ENCODE results near the gene DYSF.

The DYSF gene

DNA sequence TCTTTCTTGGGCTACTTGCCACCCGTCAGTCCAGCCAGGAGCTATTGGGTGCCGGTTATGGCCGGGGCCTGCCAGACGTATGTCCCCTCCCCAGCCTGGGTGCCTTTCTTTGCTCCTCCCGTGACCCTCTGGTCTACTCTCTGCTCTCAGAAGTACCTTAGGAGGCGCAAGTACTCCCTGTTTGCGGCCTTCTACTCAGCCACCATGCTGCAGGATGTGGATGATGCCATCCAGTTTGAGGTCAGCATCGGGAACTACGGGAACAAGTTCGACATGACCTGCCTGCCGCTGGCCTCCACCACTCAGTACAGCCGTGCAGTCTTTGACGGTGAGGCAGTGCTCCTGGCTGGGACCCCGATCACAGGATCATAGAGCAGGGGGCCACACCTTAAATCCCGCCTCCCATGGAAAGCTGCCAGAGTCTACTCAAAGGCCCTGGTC lies 99.5 kb downstream of the DYSF start:
- no peak for DNase-seq (ENCODE audit: low spot score)

DNA sequence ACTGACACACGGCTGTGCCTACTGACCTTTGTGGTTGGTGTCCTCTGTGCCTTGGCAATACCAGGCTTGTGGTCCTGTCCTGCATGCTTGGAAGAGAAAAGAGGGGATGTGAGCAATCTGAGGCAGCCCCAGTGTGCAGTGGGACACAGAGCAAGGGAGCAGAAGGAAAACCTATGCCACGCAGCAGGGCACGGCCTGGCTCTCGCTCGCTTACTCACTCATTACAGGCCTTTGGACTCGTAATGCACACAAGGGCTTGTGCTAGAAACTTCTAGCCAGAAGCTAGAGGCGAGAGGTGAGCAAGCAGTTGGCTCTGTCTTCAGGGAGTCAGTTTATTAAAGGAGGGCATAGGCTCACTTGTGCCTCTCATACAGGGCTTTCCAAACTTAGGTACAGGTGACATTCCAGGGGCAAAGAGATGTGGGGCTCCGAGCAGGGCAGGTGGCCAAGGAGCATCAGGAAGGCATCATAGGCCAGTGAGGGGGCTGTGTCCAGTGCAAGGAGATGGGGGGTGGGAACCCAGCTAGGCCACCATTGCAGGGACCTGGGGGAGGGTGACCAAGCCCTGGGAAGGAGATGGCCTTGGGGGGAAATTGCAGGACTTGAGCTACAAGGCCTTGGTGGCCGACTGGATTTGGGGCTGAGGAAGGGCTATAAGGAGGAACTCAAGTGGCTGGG lies 100.8 kb downstream of the DYSF start:
- no peak for DNase-seq (ENCODE audit: low spot score)

DNA sequence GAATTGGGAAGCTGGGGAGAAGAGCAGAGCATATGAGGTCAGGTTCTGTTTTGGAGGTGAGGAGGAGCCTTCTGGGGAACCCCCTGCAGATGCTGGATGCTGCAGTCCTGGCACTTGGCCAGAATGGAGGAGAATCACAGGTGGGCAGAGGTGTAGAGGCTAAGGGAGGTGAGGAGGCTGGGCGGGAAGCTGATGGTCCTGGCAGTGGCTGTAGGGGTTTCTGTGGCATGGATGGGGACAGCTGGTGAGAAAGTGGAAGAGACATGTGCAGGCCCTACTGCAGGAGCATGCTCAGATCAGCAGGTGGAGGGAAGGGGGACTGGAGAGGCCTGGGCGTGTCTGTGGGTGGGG lies 101.3 kb downstream of the DYSF start:
- no peak for DNase-seq (ENCODE audit: low spot score)

DNA sequence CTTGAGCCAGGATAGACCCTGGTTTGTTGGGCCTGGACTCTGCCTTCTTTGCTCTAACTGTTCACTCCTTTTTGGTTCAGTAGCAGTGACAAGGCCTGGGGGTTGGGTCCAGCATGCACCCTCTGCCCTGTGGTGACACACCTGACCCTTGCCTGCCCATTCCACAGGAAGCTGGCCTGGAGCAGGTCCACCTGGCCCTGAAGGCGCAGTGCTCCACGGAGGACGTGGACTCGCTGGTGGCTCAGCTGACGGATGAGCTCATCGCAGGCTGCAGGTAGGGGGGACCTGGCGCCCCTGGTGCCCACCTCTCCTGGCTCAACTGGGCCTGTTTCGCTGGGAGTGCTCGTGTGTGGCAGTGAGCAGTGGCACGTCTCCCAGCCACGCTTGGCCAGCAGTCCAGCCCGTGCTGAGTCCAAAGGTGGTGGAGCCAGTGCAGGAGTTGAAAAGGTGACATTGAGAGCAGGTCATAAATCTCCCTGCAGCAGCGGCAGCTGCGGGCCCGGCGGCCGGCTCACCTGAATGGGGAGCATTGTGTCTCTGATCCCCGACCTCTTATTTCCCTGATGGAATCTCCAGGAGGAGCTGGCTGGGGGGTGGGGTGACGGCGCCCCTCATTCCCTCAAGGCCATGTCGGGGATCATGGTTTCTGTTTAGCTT lies 102.6 kb downstream of the DYSF start:
- no peak for DNase-seq (ENCODE audit: low spot score)

DNA sequence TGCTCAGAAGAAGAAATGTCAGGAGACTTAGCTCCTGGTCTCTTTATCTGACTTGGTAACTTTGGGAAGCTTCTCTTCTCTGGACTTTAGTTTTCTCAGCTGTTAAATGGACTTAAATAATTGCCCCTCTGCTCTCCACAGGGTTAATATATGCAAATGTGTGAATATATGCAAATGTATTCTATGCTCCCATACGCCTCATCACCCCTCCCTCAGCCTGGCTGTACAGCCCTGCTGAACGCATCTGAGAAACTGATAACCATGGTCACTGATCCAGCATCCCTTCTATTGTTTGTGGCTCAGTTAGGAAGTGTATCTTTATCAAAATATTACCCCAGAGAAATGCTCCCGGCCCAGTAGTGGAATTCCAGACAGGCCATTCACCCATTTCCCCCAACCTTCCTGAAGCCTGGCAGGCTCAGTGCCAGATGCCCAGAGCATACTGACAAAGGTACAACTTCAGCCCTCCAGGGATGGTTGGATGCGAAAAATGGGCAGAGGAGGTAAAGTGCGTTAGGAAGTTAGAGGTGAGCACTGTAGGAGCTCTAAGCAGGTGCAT lies 103.4 kb downstream of the DYSF start:
- DNase-seq (ENCODE audit: low spot score): no peak

DNA sequence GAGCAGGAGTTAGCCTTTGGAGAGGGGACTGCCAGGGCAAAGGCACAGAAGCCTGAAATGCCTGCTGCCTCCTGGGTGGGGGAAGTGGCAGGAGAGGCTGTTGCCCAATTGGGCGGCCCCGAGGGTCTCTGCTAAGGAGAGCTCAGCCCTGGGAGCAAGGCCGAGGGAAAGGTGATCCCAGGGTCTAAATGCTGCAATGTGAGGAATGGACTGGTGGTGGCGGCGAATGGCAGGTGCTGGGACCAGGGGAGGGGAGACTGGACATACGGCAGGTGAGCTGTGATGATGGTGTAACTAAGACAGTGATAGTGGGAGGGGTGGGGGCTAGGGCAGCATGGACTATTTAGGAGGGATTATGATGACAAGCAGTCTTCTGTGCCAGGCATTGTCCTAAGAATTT lies 104.0 kb downstream of the DYSF start:
- no peak for DNase-seq (ENCODE audit: low spot score)

DNA sequence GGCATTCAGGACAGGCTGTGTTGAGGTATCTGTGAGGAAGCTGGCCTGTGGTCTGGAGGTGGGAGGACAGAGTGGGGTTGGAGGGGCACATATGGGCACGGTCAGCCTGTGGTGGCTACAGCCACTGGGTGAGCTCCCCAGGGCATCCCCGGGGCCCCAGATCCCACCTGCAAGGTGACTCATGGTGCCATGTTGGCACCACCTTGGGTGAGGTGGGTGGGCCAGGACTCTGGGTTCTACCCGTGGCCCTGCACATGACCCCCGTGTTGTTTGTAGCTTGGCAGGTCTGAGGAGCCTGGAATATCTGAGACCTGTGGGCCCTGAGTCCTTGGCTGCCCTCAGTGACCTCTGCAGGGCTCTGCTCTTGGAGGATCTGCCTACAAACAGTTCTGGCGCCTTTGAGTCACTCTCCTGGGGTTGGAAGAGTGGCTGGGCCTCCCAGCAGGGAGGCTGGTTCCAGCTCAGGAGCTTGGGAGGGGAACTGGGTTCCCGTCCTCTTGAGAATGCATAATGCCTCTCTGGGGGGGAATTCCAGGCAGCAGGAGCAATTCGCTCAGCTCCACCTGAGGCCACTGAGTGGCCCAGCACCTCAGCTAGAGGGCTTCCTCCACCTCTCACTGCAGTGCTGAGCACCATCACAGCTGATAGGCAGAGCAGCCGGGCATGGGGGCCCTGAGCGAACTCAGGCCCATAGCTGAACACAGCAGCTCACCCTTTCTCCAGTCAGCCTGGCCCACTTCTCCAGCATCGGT lies 105.1 kb downstream of the DYSF start:
- no peak for DNase-seq (ENCODE audit: low spot score)

DNA sequence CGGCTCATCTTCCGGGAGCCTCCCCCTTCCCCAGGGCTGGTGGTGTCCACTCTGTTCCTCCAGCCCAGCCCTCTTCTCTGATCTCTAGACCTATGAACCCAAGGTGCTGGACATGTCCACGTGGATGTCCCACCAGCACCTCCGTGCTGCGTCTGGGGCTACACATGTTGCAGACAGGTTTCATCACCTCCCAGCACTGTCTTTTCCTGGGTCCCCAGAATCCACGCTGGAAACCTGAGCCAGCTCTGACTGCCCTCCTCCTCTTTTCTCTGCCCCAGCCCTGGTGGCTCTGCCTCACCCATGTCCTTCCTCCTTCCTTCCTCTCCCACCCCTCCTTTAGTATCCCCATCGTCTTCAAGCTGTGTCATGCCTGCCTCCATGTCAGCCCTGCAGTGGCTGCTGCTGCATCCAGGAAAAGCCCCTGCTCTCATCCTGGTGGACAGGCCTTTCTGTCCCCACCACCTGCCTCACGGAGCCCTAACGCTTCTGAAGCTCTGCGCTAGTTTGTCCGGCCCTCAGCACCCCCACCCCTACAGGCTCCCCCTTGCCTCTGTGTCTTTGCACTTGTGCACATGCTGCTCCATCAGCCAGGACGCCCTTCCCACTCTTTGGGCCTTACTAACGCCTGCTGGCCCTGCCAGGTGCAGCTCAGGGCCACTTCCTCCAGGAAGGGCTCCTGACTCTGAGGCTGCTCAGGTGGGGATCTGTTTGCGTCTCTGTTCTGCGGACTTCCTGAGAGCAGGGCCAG lies 105.9 kb downstream of the DYSF start:
- no peak for DNase-seq (ENCODE audit: low spot score)

DNA sequence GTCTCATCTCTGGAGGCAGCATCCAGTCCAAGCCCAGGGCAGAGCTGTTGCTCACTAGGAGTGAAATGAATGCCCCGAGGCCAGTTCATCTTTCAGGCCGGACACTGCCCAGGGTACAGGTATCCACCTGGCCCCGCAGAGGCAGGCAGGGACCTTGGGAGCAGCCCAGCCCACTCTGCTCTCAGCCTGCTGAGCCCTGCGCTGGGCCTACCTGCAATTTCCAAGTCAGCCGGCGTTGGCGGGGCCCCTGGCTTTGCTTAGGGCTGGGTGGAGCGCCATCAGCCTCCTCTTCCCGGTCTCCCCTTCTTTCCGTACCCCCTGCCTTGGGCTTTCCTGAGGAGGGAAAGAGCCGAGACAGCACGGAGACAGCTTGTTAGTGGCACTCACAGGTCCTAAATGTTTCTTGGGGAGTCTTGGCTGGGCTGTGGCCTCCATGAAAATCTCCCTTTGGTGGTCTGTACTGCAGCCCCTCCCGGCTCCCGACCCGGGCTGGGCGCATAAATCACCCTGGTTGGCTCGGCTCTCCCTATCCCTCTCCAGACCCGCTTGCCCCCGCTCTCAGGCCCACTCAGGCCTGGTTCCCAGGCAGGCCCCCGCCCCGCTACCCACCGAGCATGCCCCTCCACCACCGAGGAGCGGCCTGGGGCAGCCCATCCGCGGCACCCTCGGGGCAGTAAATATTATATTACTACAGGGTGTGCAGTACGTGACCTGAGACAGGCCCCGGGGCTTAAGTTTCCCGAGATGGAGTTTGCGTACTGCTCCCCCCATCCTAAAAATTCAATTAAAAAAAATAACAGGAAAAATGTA lies 106.7 kb downstream of the DYSF start:
- DNase-seq (ENCODE audit: low spot score): no peak

DNA sequence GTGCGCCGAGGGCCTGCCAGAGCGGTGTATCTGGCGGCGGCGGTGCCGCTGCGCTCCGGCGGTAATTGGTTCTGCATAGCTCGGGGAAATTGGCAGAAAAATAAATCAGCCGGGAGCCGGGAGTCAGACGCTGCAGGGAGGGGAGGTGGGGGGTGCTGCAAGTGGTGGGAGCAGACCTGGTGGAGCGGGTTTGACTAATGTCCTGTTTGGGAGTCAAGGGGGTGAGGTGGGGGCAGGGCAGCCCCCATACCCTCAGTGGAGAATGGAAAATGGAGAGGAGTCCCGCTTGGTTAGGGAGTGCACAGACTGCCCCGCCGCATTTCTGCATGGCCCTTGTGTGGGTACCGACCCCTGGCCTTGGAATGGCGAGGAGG lies 107.3 kb downstream of the DYSF start:
- DNase-seq (ENCODE audit: low spot score): no peak

DNA sequence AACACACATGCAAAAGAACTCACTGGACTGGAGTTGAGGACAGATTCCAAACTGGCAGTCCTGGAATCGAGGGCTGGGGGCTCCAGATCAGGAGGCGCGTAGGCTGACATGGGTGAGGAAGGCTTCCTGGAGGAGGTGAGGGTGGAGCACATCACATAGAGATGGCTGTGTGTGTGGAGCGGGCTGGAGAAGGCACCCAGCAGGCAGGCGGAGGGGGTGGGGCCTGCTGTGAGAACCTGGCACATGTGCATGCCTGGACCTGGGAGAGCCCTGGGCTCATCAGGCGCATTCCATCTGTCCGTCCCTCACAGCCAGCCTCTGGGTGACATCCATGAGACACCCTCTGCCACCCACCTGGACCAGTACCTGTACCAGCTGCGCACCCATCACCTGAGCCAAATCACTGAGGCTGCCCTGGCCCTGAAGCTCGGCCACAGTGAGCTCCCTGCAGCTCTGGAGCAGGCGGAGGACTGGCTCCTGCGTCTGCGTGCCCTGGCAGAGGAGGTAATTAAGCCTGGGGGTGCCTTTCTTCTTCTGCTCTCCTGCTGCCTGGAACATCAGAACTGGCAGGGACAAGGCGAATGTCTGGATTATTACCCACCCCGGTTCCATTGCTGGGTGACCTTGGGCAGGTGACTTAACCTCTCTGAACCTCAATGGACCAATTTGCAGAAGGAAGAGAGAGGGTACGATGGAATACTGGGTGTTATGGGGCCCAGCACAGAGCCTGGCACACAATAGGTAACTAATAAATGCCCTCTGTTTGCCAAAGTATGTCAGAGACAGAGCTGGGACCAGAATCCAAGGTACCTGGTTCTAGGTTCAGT lies 108.3 kb downstream of the DYSF start:
- no peak for DNase-seq (ENCODE audit: low spot score)

DNA sequence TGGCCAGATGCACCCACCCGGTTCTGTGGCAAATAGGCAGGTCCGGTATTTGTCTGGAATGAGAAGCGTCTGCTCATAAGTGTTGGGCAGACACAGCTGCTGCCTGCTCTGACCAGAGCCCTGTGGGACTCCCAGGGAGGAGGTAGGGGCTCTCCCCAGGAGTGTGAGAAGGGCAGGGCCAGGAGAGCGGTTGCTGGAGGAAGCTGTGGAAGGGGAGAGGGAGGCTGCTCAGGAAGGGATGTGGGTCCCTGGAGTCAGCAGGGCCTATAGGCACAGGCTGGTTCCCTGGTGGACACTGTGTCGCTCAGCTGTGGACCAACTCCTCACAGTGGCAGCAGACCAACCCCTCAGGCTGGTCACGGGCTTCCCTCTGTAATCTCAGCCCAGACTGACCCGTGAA lies 109.2 kb downstream of the DYSF start:
- no peak for DNase-seq (ENCODE audit: low spot score)

DNA sequence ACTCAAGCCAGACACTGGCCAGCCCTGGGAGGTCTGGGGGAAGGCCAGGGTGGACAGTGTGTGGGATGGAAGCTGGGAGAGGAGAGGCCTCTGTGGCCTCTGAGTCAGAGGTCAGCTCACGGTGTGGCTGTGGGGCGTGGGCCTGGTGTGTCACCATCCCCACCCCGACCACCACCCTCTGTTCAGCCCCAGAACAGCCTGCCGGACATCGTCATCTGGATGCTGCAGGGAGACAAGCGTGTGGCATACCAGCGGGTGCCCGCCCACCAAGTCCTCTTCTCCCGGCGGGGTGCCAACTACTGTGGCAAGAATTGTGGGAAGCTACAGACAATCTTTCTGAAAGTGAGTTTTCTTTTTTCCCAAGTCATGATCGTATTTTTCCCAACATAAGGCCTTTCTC lies 110.5 kb downstream of the DYSF start:
- no peak for DNase-seq (ENCODE audit: low spot score)

DNA sequence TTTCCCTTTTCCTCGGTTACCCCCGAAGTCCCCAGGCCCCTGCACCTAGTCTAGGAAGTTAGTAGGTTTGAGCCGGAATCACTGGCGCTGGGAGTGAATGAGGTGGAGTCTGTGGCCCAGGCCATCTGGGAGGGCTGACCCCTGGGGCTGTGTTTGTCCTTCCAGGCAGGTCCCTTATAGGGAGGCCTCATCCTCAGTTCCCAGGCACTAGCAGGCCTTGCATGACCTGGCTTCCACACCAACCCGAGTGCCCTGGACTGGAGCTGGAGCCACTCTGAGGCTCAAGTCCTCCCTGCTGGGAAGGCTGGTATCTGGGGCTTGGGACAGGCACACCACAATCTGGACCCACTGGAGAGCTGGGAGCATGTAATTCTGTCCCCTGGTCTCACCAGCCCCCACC lies 111.0 kb downstream of the DYSF start:
- no peak for DNase-seq (ENCODE audit: low spot score)

DNA sequence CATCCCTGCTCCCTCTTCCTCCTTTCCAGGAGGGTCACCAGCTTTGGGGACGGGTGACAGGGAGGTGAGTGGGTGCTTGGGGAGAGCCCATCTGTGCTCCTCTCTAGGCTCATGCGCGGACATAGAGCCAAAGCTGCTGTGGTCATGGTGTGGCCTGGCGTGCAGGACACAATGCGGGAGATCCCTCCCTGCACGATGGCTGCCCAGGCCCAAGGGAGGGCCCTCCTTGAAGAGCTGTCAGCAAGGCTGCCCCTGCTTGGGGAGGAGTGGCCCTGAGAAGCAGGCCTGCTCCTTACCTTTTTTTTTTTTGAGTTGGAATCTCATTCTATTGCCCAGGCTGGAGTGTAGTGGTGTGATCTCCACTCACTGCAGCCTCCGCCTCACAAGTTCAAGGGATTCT lies 111.4 kb downstream of the DYSF start:
- no peak for DNase-seq (ENCODE audit: low spot score)

DNA sequence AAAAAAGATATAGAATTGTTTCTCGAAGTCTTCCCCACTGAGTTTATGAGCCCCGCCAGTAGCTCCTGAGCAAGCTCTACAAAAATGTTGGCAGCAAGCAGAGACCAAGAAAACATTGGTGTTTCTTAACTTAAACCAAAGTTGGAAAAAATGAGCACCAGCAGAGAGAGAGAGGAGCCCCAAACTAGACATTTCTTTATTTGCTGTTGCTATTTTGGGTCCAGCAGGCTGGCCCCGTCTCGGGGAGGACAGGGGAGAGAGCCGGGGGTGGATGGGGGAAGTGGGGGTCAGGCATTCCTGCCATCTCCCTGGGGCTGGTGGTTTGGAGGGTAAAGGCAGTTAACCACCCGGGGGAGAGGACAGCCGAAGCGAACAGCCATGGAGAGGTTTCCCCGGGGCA lies 113.0 kb downstream of the DYSF start:
- DNase-seq (ENCODE audit: low spot score): no peak

DNA sequence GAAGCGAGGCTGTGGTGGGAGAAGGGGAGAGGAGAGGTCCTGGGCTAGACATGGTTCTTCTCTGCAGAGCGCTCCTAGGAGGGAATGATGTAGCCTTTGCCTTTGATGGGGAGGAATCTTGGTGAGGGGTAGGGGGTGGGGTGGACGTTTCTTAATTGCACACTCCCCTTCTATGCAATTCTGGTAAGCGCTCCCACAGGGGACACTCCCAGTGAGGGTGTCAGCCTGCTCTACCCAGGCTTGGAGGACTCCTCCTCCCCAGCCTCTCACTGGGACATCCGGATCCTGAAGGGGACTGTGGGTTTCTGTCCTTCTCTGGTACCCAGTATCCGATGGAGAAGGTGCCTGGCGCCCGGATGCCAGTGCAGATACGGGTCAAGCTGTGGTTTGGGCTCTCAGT lies 114.3 kb downstream of the DYSF start:
- no peak for DNase-seq (ENCODE audit: low spot score)

DNA sequence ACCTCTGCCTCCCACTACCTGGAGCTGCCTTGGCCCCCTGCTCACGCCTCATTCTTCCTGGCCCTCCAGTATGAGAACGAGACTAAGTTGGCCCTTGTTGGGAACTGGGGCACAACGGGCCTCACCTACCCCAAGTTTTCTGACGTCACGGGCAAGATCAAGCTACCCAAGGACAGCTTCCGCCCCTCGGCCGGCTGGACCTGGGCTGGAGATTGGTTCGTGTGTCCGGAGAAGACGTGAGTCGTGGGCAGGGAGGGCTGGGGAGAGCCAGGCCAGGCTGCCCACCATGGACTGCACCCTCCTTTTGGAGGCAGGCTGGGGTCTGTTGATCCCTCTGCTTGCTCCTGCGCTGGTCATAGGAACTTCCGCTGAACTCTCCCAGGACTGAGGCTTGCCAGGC lies 114.7 kb downstream of the DYSF start:
- no peak for DNase-seq (ENCODE audit: low spot score)

DNA sequence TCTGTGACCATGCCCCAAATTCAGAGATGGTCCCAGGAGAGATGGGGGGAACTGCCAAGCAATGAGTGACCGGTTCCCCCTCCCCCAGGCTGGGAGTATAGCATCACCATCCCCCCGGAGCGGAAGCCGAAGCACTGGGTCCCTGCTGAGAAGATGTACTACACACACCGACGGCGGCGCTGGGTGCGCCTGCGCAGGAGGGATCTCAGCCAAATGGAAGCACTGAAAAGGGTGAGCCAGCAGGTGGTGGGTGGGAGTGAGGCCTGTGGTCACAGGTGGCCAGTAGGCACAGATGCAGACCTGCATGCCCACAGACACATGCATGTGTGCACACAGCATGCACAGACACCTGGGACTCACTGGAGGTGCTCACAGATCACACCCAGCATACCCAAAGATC lies 117.2 kb downstream of the DYSF start:
- DNase-seq (ENCODE audit: low spot score): no peak

DNA sequence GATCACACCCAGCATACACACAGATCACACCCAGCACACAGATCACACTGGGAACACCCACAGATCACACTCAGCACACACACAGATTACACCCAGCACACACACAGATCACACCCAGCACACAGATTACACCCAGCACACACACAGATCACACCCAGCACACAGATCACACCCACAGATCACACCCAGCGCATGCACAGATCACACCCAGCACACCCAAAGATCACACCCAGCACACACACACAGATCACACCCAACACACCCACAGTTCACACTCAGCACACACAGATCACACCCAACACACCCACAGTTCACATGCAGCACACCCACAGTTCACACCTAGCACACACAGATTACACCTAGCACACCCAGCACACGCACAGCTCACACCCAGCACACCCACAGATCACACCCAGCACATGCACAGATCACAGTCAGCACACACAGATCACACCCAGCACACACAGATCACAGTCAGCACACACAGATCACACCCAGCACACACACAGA lies 117.6 kb downstream of the DYSF start:
- DNase-seq (ENCODE audit: low spot score): no peak

DNA sequence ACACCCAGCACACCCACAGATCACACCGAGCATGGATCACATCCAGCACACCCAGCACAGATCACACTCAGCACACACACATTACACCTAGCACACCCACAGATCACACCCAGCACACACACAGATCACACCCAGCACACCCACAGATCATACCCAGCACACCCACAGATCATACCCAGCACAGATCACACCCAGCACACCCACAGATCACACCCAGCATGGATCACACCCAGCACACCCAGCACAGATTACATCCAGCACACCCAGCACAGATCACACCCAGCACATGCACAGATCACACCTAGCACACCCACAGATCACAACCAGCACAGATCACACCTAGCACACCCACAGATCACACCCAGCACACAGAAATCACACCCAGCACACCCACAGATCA lies 118.6 kb downstream of the DYSF start:
- DNase-seq (ENCODE audit: low spot score): no peak

Data from CD4-positive, alpha-beta T cell treated with Interleukin-6 at 100 ng/mL for 8 hours (primary cell).